ENCODE measurements around the gene MLLT11.

MLLT11 gene

GRCh38 chr1:151060007-151060656, at the start of gene MLLT11:
MLLT11 (plus strand) TSS chr1:151060397; CDS start chr1:151067225, 6,828 bp downstream.
- DNase-seq, result peak; percentile 27

GRCh38 chr1:151011154-151011850, 48.9 kb upstream of the MLLT11 start:
- DNase-seq, result no peak

GRCh38 chr1:151012684-151013471, 47.3 kb upstream of the MLLT11 start:
- no peak for DNase-seq

GRCh38 chr1:151013518-151013917, 46.7 kb upstream of the MLLT11 start:
- no peak for DNase-seq

- peak; percentile 84 for DNase-seq
Measured at GRCh38 chr1:151024540-151025146, 35.6 kb upstream of the MLLT11 start.

- DNase-seq, result no peak
Measured at GRCh38 chr1:151026460-151026859, 33.7 kb upstream of the MLLT11 start.

- DNase-seq, result no peak
Measured at GRCh38 chr1:151032164-151032563, 28.0 kb upstream of the MLLT11 start.

- no peak for DNase-seq
Measured at GRCh38 chr1:151035167-151035566, 25.0 kb upstream of the MLLT11 start.

GRCh38 chr1:151036356-151036755, 23.8 kb upstream of the MLLT11 start, which contains the start of gene BNIPL:
BNIPL (plus strand) TSS chr1:151036586; CDS start chr1:151036726, 140 bp downstream.
- no peak for DNase-seq

- no peak for DNase-seq
Measured at GRCh38 chr1:151037032-151037431, 23.2 kb upstream of the MLLT11 start.

- no peak for DNase-seq
Measured at GRCh38 chr1:151039521-151039920, 20.7 kb upstream of the MLLT11 start.

- no peak for DNase-seq
Measured at GRCh38 chr1:151043163-151043562, 17.0 kb upstream of the MLLT11 start.

- DNase-seq, result peak; percentile 63
Measured at GRCh38 chr1:151047591-151047924, 12.6 kb upstream of the MLLT11 start, which contains the start of gene C1orf56. C1orf56 (plus strand) TSS chr1:151047751; CDS start chr1:151047848, 97 bp downstream.

- peak; percentile 53 for DNase-seq
Measured at GRCh38 chr1:151047925-151048644, 12.1 kb upstream of the MLLT11 start.

GRCh38 chr1:151048645-151049032, 11.6 kb upstream of the MLLT11 start:
- no peak for DNase-seq

GRCh38 chr1:151049458-151049857, 10.7 kb upstream of the MLLT11 start:
- no peak for DNase-seq

GRCh38 chr1:151050051-151050688, 10.0 kb upstream of the MLLT11 start:
- DNase-seq, result no peak

GRCh38 chr1:151051356-151052009, 8.7 kb upstream of the MLLT11 start:
- no peak for DNase-seq

GRCh38 chr1:151054971-151055547, 5.1 kb upstream of the MLLT11 start:
- no peak for DNase-seq

- DNase-seq, result no peak
Measured at GRCh38 chr1:151055581-151055980, 4.6 kb upstream of the MLLT11 start.

GRCh38 chr1:151056149-151056548, 4.0 kb upstream of the MLLT11 start:
- DNase-seq, result no peak
